Gastrocnemius medialis (tissue), 4 donors: Measurements from ENCODE around the gene RALGAPA2.

Source experiments
- CTCF ChIP-seq, 5 experiments: fragments of 450-650 bp in 3 of 5; fragments of 200-600 bp in 2 of 5; sonication (generic) in 2 of 5; IDR thresholded peaks in 4 of 5; conservative IDR thresholded peaks in 1 of 5; 1 replicate in 4 of 5; 2 replicates in 1 of 5; pipeline ENCODE4 v1.5.1; 2016 to 2019; ENCODE audit warnings: antibody characterized with exemption in 5 of 5, mild to moderate bottlenecking in 3 of 5, moderate library complexity in 3 of 5
- POLR2A ChIP-seq, 2 donors: fragments of 450-650 bp; IDR thresholded peaks; one replicate each; pipeline ENCODE4 v1.6.1; 2017; ENCODE audit warnings: antibody characterized with exemption in 2 of 2, mild to moderate bottlenecking in 2 of 2, moderate library complexity in 2 of 2

GRCh38 chr20:20683020-20683419, 29.4 kb downstream of the RALGAPA2 start:
- TF ChIP-seq CTCF (IDR thresholded peaks at IDR 0.05 in 4 of 5, conservative IDR thresholded peaks at IDR 0.05 in 1 of 5) = no peak
- TF ChIP-seq POLR2A (IDR thresholded peaks at IDR 0.05) = no peak
